ENCODE measurements around the gene LRP5. TPM values are rescaled to one million over a fixed set of nuclear protein-coding genes. Genes with fewer than 3 reads are reported as not detected.
"Not testable (repeated sequence)": the region's sequence is repeated elsewhere in the genome, so short reads cannot be mapped to it uniquely, and the experiment has no call there.

Gene LRP5
- total and polyA plus RNA-seq, 8 donors, result 11.8 to 152 (median 44.2) TPM

- Histone ChIP-seq H3K4me3 (peak overlapping the region in 1 of 4 donors; percentile 10), H3K9me3 (no peaks in the 10 kb centered on the region), H3K36me3 (no peaks in the 10 kb centered on the region), H3K27ac (peak overlapping the region; percentile 20 to 87 (median 76)), H3K27me3 (no peaks in the 10 kb centered on the region), H3K4me1 (peaks cover 54 to 92% (median 76%) of the 10 kb centered on the region in 4 donors)
- intact Hi-C loops (cut with DNase I; ENCODE audit: low total_unique reads), result no loop called here
- 29 to 51% (median 38%) methylated on average over 10 to 13 of the region's 13 CpGs for WGBS, 5 donors
- no peak for TF ChIP-seq EP300 (IDR thresholded peaks at IDR 0.05)
- DNase-seq, result peak; percentile 60 to 88
These were observed 30.2 kb downstream of the LRP5 start for GRCh38 chr11:68342459-68343158.

GRCh38 chr11:68343761-68344256, 31.4 kb downstream of the LRP5 start:
- Histone ChIP-seq H3K36me3 (peaks cover 0 to 6% (median 5%) of the 10 kb centered on the region in 4 donors), H3K9me3 (no peaks in the 10 kb centered on the region), H3K4me1 (peaks cover 54 to 89% (median 74%) of the 10 kb centered on the region in 4 donors), H3K27ac (peak overlapping the region in 4 of 5 donors; percentile 76 to 87 (median 78)), H3K4me3 (no peak overlapping the region), H3K27me3 (no peaks in the 10 kb centered on the region)
- peak; percentile 41 to 69 for DNase-seq
- TF ChIP-seq POLR2A (IDR thresholded peaks at IDR 0.05) (no peak), CTCF (IDR thresholded peaks at IDR 0.05) (no peak), EP300 (IDR thresholded peaks at IDR 0.05) (no peak), POLR2AphosphoS5 (IDR thresholded peaks at IDR 0.05) (no peak)
- intact Hi-C loops (cut with DNase I; ENCODE audit: low total_unique reads), result no loop called here
- WGBS, 5 donors, result 47 to 66% (median 54%) methylated on average over 8 to 14 of the region's 14 CpGs

GRCh38 chr11:68344821-68345220, 32.4 kb downstream of the LRP5 start:
- H3K27me3 ChIP-seq; H3K27ac ChIP-seq; H3K4me3 ChIP-seq; H3K9me3 ChIP-seq; intact Hi-C loops (cut with DNase I; ENCODE audit: low total_unique reads); H3K36me3 ChIP-seq; DNase-seq: not testable (repeated sequence)
- H3K4me1 ChIP-seq, result peaks cover 60 to 88% (median 74%) of the 10 kb centered on the region in 4 donors
- whole genome bisulfite sequencing, 5 donors, result 94 to 98% (median 96%) methylated on average over 7 of the region's 7 CpGs

- peak overlapping the region in 3 of 5 donors; percentile 7 to 64 (median 16) for H3K27ac ChIP-seq
- TF ChIP-seq POLR2AphosphoS5 (IDR thresholded peaks at IDR 0.05), result no peak
- no peak for TF ChIP-seq POLR2A (IDR thresholded peaks at IDR 0.05)
- TF ChIP-seq EP300 (IDR thresholded peaks at IDR 0.05), result no peak
- no peak for TF ChIP-seq CTCF (IDR thresholded peaks at IDR 0.05)
- no peaks in the 10 kb centered on the region for H3K27me3 ChIP-seq
- H3K4me1 ChIP-seq, result peaks cover 58 to 82% (median 69%) of the 10 kb centered on the region in 4 donors
- intact Hi-C loops (cut with DNase I; ENCODE audit: low total_unique reads), result no loop called here
- H3K4me3 ChIP-seq, result no peak overlapping the region
- H3K36me3 ChIP-seq, result peaks cover 0 to 8% (median 6%) of the 10 kb centered on the region in 4 donors
- H3K9me3 ChIP-seq, result no peaks in the 10 kb centered on the region
- no peak for DNase-seq
- WGBS, 5 donors, result 69 to 81% (median 75%) methylated on average over 11 of the region's 11 CpGs
These were observed 33.5 kb downstream of the LRP5 start for GRCh38 chr11:68345776-68346461.

GRCh38 chr11:68346462-68346790, 34.0 kb downstream of the LRP5 start:
- intact Hi-C loops (cut with DNase I; ENCODE audit: low total_unique reads), result no loop called here
- Histone ChIP-seq H3K27me3 (no peaks in the 10 kb centered on the region), H3K4me1 (peaks cover 53 to 78% (median 65%) of the 10 kb centered on the region in 4 donors), H3K36me3 (peaks cover 0 to 8% (median 6%) of the 10 kb centered on the region in 4 donors), H3K4me3 (no peak overlapping the region), H3K27ac (peak overlapping the region in 3 of 5 donors; percentile 7 to 64 (median 16)), H3K9me3 (no peaks in the 10 kb centered on the region)
- TF ChIP-seq EP300 (IDR thresholded peaks at IDR 0.05) (no peak), CTCF (IDR thresholded peaks at IDR 0.05) (no peak), POLR2AphosphoS5 (IDR thresholded peaks at IDR 0.05) (no peak), POLR2A (IDR thresholded peaks at IDR 0.05) (no peak)
- 46 to 76% (median 68%) methylated on average over 2 of the region's 2 CpGs for WGBS, 5 donors
- DNase-seq, result peak in 1 of 2 donors; percentile 21
